ENCODE results near the gene PLCG2.
"Not testable (repeated sequence)": the region's sequence is repeated elsewhere in the genome, so short reads cannot be mapped to it uniquely, and the experiment has no call there.

The PLCG2 gene

DNA sequence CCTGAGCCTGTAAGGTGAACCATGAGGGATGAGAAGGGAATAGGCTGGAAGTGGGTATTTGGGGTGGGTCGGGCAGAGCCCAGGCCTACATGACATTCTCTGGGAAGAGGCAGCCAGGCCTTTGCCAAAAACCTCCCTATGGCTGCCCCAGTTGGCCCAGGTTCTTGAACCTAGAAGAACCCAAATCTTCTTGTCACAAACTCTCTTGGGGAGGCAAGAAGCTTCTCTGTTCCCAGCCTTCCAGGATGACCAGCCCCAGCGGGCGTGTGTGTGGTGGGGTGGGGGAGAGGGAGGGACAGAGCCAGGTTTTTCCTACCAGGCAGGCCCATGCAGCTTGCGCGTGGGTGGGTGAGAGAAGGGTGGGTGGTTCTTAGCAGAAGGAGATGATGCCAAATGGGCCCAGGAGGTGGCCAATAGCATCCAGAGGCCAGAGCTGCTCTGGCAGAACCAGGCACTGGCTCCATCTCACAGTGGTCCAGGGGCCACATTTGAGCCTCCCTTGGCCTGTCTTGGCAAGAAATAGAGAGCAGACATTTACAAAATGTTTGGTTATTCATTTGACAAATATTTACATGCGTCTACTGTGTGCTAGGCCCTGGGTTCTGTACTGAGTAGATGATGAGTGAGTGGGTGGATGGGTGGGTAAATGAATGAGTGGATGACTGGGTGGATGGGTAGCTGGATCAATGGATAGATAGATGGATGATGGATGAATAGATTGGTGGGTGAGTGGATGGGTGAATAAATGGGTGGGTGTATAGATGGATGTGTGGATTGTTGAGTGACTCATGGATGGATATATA lies 44.3 kb upstream of the PLCG2 start:
- no peak overlapping the region for H3K4me3 ChIP-seq (ENCODE audit: low read depth, low read length)
- in situ Hi-C loops (cut with HindIII; ENCODE audit: low sequenced_read_pairs) = loop anchor here (10.0 to 25.0 kb wide), 2 partner anchors 340 to 698 kb away; partner anchors contain the start of gene ATMIN
- TF ChIP-seq, protein P1, sequence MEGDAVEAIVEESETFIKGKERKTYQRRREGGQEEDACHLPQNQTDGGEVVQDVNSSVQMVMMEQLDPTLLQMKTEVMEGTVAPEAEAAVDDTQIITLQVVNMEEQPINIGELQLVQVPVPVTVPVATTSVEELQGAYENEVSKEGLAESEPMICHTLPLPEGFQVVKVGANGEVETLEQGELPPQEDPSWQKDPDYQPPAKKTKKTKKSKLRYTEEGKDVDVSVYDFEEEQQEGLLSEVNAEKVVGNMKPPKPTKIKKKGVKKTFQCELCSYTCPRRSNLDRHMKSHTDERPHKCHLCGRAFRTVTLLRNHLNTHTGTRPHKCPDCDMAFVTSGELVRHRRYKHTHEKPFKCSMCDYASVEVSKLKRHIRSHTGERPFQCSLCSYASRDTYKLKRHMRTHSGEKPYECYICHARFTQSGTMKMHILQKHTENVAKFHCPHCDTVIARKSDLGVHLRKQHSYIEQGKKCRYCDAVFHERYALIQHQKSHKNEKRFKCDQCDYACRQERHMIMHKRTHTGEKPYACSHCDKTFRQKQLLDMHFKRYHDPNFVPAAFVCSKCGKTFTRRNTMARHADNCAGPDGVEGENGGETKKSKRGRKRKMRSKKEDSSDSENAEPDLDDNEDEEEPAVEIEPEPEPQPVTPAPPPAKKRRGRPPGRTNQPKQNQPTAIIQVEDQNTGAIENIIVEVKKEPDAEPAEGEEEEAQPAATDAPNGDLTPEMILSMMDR (IDR thresholded peaks at IDR 0.05; ENCODE audit: low read depth, low read length, missing control alignments) = no peak
- DNase-seq (ENCODE audit: low read depth) = no peak

DNA sequence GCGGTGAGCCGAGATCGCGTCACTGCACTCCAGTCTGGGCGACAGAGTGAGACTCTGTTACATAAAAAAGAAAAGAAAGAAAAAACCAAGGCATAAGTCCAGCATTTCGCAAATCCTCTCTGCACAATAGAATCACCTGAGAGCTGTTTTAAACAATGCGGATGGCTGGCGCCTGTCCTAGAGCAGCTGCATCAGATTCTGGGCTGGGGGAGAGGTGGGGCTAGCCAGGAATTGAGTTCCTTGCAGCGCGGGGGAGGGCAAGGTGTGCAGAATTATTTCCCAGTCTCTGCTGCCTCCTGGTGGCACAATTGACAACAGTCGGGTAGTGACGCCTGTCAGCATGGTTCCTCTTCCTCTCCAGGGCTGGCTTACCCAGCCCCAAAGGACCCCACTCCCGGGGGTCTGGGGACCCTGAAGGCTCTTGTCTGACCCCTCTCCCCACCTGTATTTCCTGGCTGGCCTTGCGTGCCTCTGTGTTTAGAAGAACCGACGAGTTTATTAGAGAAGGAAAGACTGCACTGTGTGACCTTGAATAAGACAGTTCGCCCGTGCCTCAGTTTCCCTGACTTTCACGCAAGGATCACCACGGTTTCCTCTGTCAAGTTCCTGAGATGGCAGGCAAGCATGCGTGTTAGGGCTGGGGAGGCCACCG lies 41.1 kb upstream of the PLCG2 start:
- peak overlapping the region; percentile 27 for H3K4me3 ChIP-seq (ENCODE audit: low read depth, low read length)
- in situ Hi-C loops (cut with HindIII; ENCODE audit: low sequenced_read_pairs) = loop anchor here (10.0 to 25.0 kb wide), 2 partner anchors 343 to 701 kb away; partner anchors contain the start of gene ATMIN
- peak; percentile 65 for DNase-seq (ENCODE audit: low read depth)
- TF ChIP-seq, protein P1 (IDR thresholded peaks at IDR 0.05; ENCODE audit: low read depth, low read length, missing control alignments) = peak; percentile 72

DNA sequence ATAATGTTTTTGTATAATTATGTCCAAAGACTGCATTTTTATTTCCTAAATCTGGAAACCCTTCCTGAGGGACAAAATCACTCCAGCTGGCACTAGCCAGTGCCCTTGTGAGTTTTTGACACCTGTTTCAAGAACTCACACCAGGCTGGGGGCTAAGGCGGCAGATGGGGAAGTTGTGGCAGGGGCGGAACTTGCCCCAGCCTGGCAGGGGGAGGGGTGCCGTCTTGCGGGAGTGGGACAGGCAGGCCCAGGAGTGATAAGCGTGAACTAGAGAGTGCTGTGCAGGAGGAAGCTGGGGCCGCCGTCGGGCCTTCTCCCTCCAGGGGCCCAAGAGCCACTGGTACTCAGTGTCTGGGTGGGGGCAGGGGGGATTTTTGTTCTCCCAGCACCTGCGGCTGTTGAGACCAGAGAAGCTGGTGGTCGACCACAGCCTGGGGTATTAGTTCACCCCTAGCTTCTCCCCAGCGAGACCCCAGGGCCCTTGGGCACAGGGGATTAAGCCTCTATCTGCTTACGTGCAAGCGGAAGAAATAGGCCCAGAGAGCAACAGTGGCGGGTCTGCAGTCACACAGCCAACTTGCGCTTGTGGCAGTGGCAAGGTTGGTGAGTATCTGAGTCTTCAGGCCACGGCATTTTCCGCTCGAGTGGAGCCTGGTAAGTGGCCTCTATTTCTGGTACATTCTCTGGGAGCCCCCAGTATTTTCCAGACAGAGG lies 40.2 kb upstream of the PLCG2 start:
- H3K4me3 ChIP-seq (ENCODE audit: low read depth, low read length) = no peak overlapping the region
- TF ChIP-seq, protein P1 (IDR thresholded peaks at IDR 0.05; ENCODE audit: low read depth, low read length, missing control alignments) = no peak
- DNase-seq (ENCODE audit: low read depth) = no peak
- in situ Hi-C loops (cut with HindIII; ENCODE audit: low sequenced_read_pairs) = loop anchor here (10.0 to 25.0 kb wide), 2 partner anchors 344 to 702 kb away; partner anchors contain the start of gene ATMIN

DNA sequence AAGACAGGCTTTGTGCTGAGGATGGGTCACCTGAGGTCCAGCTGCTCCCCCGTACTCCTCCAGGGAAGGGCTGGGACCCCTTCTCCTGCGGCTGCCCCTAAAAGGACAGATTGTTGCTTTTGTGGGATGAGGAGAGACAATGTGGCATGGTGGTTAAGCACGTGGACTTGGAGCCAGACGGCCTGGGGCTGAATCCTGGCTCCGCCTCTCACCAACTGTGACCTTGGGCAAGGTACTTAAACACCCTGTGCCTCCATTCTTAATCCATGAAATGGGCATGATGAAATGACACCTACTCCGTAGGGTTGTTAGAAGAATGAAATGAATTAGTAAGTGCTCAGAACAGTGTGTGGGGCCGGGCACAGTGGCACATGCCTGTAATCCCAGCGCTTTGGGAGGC lies 39.6 kb upstream of the PLCG2 start:
- TF ChIP-seq, protein P1 (IDR thresholded peaks at IDR 0.05; ENCODE audit: low read depth, low read length, missing control alignments) = no peak
- no peak for DNase-seq (ENCODE audit: low read depth)
- in situ Hi-C loops (cut with HindIII; ENCODE audit: low sequenced_read_pairs) = loop anchor here (10.0 to 25.0 kb wide), 2 partner anchors 345 to 702 kb away; partner anchors contain the start of gene ATMIN

DNA sequence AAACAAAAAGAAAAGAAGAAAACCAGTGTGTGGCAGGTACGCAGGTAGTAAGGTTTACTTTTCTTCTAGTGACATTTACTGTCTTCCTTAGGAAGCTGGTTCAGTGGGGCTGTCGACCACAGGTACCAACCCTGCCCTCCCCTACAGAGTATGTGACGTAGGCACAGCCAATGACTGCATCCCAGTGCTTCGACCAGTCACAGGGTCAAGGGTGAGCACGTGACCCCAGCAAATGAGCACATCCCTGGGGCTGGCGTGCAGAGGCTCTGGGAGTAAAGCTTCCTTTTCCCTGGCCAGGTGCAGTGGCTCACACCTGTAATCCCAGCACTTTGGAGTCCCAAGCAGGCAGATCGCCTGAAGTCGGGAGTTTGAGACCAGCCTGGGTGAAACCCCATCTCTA lies 38.9 kb upstream of the PLCG2 start:
- DNase-seq (ENCODE audit: low read depth) = no peak
- TF ChIP-seq, protein P1 (IDR thresholded peaks at IDR 0.05; ENCODE audit: low read depth, low read length, missing control alignments) = no peak
- H3K4me3 ChIP-seq (ENCODE audit: low read depth, low read length) = no peak overlapping the region
- in situ Hi-C loops (cut with HindIII; ENCODE audit: low sequenced_read_pairs) = loop anchor here (25.0 kb wide), 1 partner anchor 703 kb away; the partner anchor contains the start of gene ATMIN

More for the DNA sequence above, 39.6 kb upstream of the PLCG2 start:
- no peak overlapping the region for H3K4me3 ChIP-seq (ENCODE audit: low read depth, low read length)

DNA sequence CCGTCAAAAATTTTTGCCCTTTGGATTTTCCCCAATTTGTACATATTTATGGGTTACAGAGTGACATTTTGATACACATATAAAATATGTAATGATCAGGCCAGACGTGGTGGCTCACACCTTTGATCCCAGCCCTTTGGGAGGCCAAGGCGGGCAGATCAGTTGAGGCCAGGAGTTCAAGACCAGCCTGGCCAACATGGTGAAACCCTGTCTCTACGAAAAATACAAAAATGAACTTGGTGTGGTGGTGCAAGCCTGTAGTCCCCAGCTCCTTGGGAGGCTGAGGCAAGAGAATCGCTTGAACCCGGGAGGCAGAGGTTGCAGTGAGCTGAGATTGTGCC lies 37.7 kb upstream of the PLCG2 start:
- not testable (repeated sequence) for H3K4me3 ChIP-seq (ENCODE audit: low read depth, low read length); DNase-seq (ENCODE audit: low read depth)
- in situ Hi-C loops (cut with HindIII; ENCODE audit: low sequenced_read_pairs) = loop anchor here (25.0 kb wide), 1 partner anchor 704 kb away; the partner anchor contains the start of gene ATMIN
